SU-DHL-6 (cell line): ENCODE data around the gene SUV39H1.

Source experiments
- CTCF ChIP-seq: fragments of 200-600 bp; sonication (generic); IDR thresholded peaks from one replicate; pipeline ENCODE4 v1.5.1; 2017; ENCODE audit warnings: antibody characterized with exemption, mild to moderate bottlenecking, low read length, moderate library complexity; ENCODE audit not compliant: insufficient read depth, poor library complexity, severe bottlenecking
- EZH2phosphoT487 ChIP-seq: fragments of 200-600 bp; sonication (generic), shearing (Covaris generic); conservative IDR thresholded peaks from 2 replicates; pipeline ENCODE4 v1.6.1; 2018; ENCODE audit warnings: mild to moderate bottlenecking, antibody characterized with exemption, low read length, moderate library complexity, mixed read lengths

DNA sequence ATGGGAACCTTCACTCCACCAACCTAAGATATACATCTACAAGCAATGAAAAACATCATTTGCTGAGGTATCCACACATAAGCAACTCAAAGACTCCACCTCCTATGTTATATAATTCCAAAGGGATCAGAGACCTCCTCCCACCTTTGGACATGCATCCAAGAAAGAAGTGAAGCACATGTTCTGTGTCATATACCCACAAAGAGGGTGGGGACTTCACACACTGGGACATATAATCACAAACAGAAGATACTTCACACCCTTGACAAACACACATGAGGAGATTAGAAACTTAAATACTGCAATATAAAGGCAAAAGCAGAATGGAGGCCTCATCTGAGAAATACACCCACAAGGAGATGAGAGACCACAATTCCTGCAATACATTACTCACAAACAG, 25.4 kb downstream of the SUV39H1 start:
- TF ChIP-seq CTCF (no peak), EZH2phosphoT487 (no peak)
